GM18520 (cell line): ENCODE measurements around the gene CFAP251.
"Not testable (repeated sequence)": the region's sequence is repeated elsewhere in the genome, so short reads cannot be mapped to it uniquely, and the experiment has no call there.

Source experiments
- ATAC-seq: cut with Tn5 transposase; IDR thresholded peaks from one replicate; pipeline ENCODE4 v1.9.1; 2021; ENCODE audit not compliant: unreplicated experiment

The CFAP251 gene

DNA sequence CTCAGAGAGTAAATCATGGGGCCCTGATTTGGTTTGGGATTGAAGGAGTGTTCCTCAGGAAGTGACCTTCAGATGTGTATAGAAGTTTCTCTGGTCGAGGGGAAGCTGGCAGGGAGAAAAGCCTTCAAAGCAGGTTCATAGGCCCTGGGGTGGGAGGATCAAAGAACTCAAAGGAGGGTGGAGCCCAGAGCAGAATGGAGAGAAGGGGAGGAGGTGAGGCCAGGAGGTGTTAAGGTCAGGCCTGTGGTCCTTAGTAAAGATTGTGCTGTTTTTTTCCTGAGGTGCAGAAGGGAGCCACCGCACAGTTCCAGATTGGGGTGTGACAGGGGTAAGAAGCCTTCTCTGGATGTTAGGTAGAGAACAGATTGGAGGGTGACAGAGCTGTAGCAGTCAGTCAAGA is 9.7 kb upstream of the CFAP251 start:
- ATAC-seq, result no peak

- no peak for ATAC-seq
Measured at GRCh38 chr12:121911824-121912585, 6.4 kb upstream of the CFAP251 start.

GRCh38 chr12:121915841-121916321 is 2.5 kb upstream of the CFAP251 start:
- ATAC-seq, result no peak

GRCh38 chr12:121916719-121917118 is 1.7 kb upstream of the CFAP251 start:
- ATAC-seq, result no peak

DNA sequence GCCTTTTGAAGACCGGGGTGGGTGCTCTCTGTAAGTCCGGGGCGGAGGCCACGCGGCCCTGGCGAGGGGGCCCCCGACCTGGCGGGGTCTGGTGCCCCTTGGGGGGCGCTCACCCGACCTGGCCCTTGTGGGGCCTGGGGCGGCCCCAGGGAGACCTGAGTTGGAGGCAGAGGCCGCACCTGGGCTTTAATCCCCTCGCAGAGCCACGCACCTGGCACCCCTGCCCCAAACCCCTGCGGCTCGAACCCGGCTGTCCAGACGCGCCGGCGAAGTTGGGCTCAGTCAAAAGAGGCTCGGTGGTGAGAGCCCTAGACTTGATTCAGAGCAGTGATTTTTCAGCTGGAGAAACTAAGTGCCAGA is 267 bp downstream of the CFAP251 start:
- ATAC-seq, result no peak

- ATAC-seq, result no peak
Measured at GRCh38 chr12:121921066-121921465, 2.7 kb downstream of the CFAP251 start.

- ATAC-seq, result no peak
Measured at GRCh38 chr12:121925358-121925695, 6.9 kb downstream of the CFAP251 start.

DNA sequence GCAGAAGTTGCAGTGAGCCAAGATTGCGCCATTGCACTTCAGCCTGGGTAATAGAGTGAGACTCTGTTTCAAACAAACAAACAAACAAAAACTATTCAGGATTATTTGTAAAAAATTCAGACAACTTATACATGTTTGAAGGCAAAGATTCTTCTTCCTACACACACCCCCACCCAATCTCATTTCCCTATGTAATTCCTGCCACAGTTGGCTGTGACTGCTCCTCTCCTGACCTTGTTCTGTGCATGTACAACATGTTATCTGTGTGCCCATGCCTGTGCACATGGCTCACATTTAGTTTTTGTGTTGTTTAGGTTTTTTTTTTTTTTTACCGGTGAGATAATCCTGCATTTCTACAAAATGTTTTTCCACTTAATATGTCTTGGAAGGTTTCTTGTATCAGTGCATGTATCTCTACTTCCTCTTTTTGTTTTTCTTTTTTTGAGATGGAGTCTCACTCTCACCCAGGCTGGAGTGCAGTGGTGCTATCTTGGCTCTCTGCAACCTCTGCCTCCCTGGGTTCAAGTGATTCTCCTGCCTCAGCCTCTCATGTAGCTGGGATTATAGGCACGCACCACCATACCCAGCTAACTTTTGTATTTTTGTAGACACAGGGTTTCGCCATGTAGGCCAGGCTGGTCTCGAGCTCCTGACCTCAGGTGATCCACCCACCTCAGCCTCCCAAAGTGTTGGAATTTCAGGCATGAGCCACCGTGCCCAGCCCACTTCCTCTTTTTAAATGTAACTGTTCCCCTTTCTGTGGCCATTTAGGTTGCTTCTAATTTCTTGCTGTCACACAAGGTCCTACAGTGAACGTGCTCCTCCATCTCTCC is 8.7 kb downstream of the CFAP251 start:
- ATAC-seq, result no peak

DNA sequence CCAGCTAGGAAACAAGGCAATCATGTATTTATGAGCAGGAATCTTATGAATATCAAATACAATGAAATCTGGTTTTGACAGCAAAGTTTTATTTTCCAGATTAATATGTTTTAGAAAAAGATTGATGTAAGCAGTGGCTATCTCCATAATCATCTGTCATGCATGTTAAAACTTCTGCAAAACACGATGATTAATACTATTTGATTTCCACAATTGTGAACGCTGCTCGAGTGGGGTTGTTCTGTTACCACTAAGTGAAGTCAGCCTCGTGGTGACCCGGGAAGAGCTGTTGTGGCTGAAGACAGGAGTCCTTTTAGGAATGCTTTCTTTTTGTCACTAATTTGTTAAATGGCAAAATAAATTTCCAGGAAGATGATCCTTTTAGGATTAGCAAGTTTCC is 9.4 kb downstream of the CFAP251 start:
- no peak for ATAC-seq

- ATAC-seq, result not testable (repeated sequence)
Measured at GRCh38 chr12:121929545-121929944, 11.2 kb downstream of the CFAP251 start.

DNA sequence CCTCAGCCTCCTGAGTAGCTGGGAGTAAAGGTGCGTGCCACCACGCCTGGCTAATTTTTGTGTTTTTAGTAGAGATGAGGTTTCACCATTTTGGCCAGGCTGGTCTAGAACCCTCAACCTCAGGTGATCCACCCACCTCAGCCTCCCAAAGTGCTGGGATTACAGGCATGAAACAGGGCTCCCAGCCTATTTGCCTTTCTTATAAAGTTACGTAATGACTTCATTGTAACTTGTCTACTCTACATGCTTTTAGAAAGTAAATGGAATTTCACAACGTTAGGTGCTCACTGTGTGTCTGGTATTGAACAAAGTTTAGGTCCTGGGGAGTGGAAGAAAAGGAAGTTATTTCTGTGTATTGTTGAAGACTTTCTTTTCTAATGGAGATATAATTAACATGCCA is 12.5 kb downstream of the CFAP251 start:
- ATAC-seq, result no peak

- ATAC-seq, result no peak
Measured at GRCh38 chr12:121932176-121932536, 13.8 kb downstream of the CFAP251 start.

GRCh38 chr12:121932914-121933521 is 14.6 kb downstream of the CFAP251 start:
- ATAC-seq, result no peak

- ATAC-seq, result no peak
Measured at GRCh38 chr12:121933522-121934308, 15.3 kb downstream of the CFAP251 start.

- no peak for ATAC-seq
Measured at GRCh38 chr12:121934309-121934664, 15.9 kb downstream of the CFAP251 start.

DNA sequence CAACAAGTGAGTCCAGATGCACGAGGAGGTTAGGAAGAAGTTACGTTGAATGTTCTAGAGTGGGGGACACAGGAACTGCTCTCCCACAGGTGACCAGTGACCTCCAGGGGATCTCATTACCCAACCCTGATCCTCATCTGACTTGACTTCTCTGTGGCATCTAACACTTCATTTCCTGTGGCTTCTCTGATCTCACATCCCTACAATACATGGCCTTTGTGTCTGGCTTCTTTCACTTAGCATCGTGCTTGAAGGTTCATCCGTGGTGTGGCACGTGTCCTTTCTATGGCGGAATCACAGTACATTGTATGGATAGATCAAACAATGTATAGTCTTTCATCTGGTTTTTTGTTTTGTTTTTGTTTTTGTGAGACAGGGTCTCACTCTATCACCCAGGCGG is 19.3 kb downstream of the CFAP251 start:
- no peak for ATAC-seq

DNA sequence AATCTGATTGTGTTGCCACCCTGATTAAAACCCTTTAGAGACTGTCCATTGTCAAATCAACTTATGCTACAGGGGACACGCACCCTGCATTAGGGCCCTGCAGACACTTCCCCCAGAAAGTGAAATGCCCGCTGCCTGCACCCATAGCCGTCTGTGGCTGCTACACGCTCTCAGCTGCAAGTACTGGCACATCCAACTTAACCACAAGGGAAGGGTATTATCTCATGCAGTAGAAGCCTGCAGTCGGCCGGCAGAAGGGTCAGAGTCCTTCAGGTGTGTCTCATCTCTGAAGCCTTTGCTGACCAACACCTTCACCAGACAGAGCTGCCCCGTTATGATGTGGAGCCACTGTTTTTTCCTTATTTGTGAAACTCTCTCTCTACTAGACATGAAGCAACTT is 20.8 kb downstream of the CFAP251 start:
- ATAC-seq, result no peak

DNA sequence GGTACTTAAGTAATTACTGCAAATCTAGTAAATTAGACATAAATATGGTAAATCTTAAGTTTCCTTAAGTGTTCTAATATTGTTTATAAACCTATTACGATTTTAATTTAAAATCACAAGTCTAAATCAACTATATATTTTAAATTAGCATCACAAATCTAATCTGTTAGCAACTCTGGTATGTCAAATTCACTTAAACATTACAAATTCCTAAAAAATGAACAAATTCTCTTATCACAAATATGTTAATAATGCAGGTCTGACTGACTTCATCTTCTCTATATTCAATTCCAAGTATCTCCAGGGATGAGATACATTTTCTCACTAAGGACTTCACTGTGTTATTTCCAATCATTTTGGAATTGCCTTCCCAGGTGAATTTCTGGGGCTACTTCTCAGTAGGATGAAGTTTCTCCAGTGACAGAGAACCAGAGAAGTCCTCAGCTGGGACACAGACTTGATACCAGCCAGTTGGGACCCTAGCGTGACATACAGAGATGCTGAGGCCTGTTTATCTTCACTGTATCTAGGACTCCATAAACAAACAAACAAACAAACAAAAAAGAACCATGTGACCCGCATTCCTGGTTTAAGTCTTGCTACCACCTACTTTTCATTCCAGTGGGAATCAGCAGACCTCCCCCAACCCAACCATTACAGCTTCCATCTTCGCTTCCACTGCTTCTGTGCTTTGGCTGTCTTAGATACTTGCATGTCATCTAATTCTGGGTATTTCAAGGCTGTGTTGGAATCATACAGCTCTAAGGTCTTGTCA is 21.8 kb downstream of the CFAP251 start:
- ATAC-seq, result no peak

DNA sequence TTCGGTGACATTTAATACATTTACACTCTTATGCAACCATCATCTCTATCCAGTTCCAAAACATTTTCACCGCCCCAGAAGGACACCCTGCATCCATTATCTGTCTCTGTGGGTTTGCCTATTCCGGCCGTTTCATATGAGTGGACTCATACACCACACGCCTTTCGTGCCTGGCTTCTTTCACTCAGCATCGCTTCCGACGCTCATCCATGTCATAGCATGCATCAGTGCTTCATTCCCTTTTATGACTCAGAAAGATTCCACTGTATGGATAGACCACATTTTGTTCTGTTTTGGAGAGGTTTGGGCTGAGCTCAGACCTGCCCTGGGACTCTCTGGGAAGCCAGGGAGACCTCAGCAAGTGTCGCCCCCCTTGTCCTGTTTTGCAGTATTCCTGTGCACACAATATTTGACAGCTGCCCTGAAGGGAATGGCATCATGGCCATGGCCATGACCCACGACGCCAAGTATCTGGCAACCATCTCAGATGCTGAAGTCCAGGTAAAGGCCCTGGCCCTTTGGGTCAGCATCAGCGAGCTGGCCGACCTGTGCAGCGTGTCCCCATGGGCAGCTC is 23.8 kb downstream of the CFAP251 start:
- ATAC-seq, result no peak

DNA sequence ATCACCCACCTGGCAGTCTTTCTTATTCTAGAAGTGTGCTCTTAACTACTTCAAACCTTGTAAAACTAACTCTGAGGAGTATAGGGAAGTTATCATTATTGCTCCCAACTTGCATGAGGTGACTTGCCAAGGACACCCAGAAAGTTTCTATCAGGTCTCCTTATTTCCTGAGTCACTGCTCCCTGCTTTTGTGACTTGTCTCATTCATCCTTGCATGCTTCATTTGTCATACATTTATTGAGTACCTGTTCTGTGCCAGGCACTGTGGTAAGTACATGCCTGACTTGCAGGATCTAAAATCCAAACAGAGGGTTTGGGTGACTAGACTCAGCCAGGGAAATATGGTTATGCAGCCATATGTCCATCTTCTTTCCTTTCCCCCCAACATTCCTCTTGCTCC is 25.5 kb downstream of the CFAP251 start:
- no peak for ATAC-seq
